Neural progenitor cell (in vitro differentiated cells): ENCODE measurements around the gene IGFN1.

Experiments
- CTCF ChIP-seq: fragments of 200-600 bp; sonication (generic); IDR thresholded peaks from 2 replicates; pipeline ENCODE4 v1.5.1; 2017; ENCODE audit warnings: antibody characterized with exemption, mild to moderate bottlenecking
- EZH2phosphoT487 ChIP-seq: fragments of 200-600 bp; sonication (generic); IDR thresholded peaks from 2 replicates; pipeline ENCODE4 v1.6.1; 2017; ENCODE audit warnings: antibody characterized with exemption

DNA sequence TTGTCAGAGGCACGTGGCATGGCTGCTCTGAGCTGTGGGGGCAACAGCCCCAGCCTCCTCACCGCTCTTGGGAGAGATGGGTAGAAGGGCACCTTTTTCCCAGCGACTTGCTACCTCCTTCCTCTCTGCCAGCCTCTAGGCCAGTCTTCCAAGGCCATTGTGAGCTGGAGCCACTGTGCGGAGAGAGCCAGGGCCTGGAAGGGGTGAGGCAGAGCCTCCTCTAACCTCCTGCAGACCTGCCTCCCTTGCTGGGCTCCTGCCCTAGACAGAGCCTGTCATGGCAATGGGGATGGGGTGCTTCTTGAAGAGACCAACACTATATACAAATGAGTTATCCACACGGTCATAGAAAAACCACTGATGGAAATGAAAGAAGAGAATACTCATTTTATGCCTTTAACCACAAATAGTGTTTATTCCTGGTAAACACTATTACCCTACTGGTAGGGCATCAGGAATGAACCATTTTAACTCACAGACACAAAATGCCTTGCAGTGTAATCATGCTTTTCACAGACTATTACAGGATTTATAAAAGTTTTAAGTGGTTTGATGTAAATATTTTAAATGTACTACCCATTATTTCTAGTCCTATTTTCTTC is 5.0 kb upstream of the IGFN1 start:
- TF ChIP-seq EZH2phosphoT487 (no peak), CTCF (no peak)
